NK-92 treated with Interleukin-12 subunit alpha and Interleukin-12 subunit beta, amount 100 ng/mL, for 24 hours (cell line): Measurements from ENCODE around the gene MAGEB5.
"Not testable (repeated sequence)": the region's sequence is repeated elsewhere in the genome, so short reads cannot be mapped to it uniquely, and the experiment has no call there.

Experiments
- DNase-seq: peaks from one replicate; lab custom pipeline; 2025; lab: John Stamatoyannopoulos, UW

Gene MAGEB5

GRCh38 chrX:26215869-26216268, at the start of gene MAGEB5:
Gene MAGEB5 (plus strand): TSS chrX:26216169. CDS start chrX:26217302, 1,133 bp downstream.
- no peak for DNase-seq

- DNase-seq, result no peak
Measured at GRCh38 chrX:26192204-26192603, 23.8 kb upstream of the MAGEB5 start, which contains the start of gene MAGEB6. Gene MAGEB6 (plus strand): TSS chrX:26192440. CDS start chrX:26193847, 1,407 bp downstream.

GRCh38 chrX:26203561-26203960, 12.4 kb upstream of the MAGEB5 start:
- no peak for DNase-seq

- not testable (repeated sequence) for DNase-seq
Measured at GRCh38 chrX:26204717-26205116, 11.3 kb upstream of the MAGEB5 start.

- no peak for DNase-seq
Measured at GRCh38 chrX:26208012-26208411, 8.0 kb upstream of the MAGEB5 start.

- no peak for DNase-seq
Measured at GRCh38 chrX:26219351-26219750, 3.4 kb downstream of the MAGEB5 start.

- no peak for DNase-seq
Measured at GRCh38 chrX:26234177-26234576, 18.2 kb downstream of the MAGEB5 start.

GRCh38 chrX:26253526-26253925, 37.6 kb downstream of the MAGEB5 start:
- no peak for DNase-seq

- DNase-seq, result no peak
Measured at GRCh38 chrX:26254436-26254835, 38.5 kb downstream of the MAGEB5 start.

- no peak for DNase-seq
Measured at GRCh38 chrX:26262121-26262523, 46.2 kb downstream of the MAGEB5 start.
